Stimulated activated CD8-positive, alpha-beta memory T cell treated with anti-CD3 and anti-CD28 coated beads, Interleukin-2, amount 100 ng/mL, for 1 hour (primary cell): Measurements from ENCODE around the gene NEK1.
A peak's percentile ranks its signal among the peaks of the same experiment; 100 is the strongest.

Experiments
- DNase-seq, 2 donors: peaks; one replicate each; pipeline ENCODE4 v3.0.0-alpha.2; 2020; ENCODE audit warnings: low read depth in 2 of 2

NEK1 gene

GRCh38 chr4:169418846-169419245 lies 193.5 kb downstream of the NEK1 start:
- no peak for DNase-seq

GRCh38 chr4:169417629-169418282 lies 194.6 kb downstream of the NEK1 start:
- no peak for DNase-seq

- no peak for DNase-seq
Measured at GRCh38 chr4:169416997-169417396, 195.4 kb downstream of the NEK1 start.

- DNase-seq: no peak
Measured at GRCh38 chr4:169416461-169416860, 195.9 kb downstream of the NEK1 start.

GRCh38 chr4:169414913-169415312 lies 197.5 kb downstream of the NEK1 start:
- DNase-seq: no peak

GRCh38 chr4:169412046-169412445 lies 200.3 kb downstream of the NEK1 start:
- DNase-seq: no peak

GRCh38 chr4:169410839-169411770 lies 201.3 kb downstream of the NEK1 start:
- peak in 1 of 2 donors; percentile 8 for DNase-seq

- no peak for DNase-seq
Measured at GRCh38 chr4:169407217-169407845, 205.1 kb downstream of the NEK1 start.

GRCh38 chr4:169404960-169405359 lies 207.4 kb downstream of the NEK1 start:
- DNase-seq: no peak

- no peak for DNase-seq
Measured at GRCh38 chr4:169400832-169401231, 211.6 kb downstream of the NEK1 start.

GRCh38 chr4:169399976-169400767 lies 212.2 kb downstream of the NEK1 start:
- DNase-seq: no peak

- no peak for DNase-seq
Measured at GRCh38 chr4:169398316-169398715, 214.1 kb downstream of the NEK1 start.

- no peak for DNase-seq
Measured at GRCh38 chr4:169397762-169398161, 214.6 kb downstream of the NEK1 start.

- no peak for DNase-seq
Measured at GRCh38 chr4:169385376-169385775, 227.0 kb downstream of the NEK1 start.

- no peak for DNase-seq
Measured at GRCh38 chr4:169384779-169385178, 227.6 kb downstream of the NEK1 start.

- DNase-seq: no peak
Measured at GRCh38 chr4:169383724-169384123, 228.7 kb downstream of the NEK1 start.

- no peak for DNase-seq
Measured at GRCh38 chr4:169379688-169380087, 232.7 kb downstream of the NEK1 start.

GRCh38 chr4:169377367-169377766 lies 235.0 kb downstream of the NEK1 start:
- DNase-seq: no peak

- no peak for DNase-seq
Measured at GRCh38 chr4:169376421-169376820, 236.0 kb downstream of the NEK1 start.

GRCh38 chr4:169372791-169373190 lies 239.6 kb downstream of the NEK1 start:
- DNase-seq: no peak

GRCh38 chr4:169369634-169370033 lies 242.7 kb downstream of the NEK1 start:
- DNase-seq: no peak

GRCh38 chr4:169367826-169368225 lies 244.6 kb downstream of the NEK1 start:
- DNase-seq: no peak
